ENCODE data around the gene TEX10. TPM values are rescaled to one million over a fixed set of nuclear protein-coding genes. Genes with fewer than 3 reads are reported as not detected.

Gene TEX10
- total RNA-seq, 1 donor from 2014 or later = 17.8 TPM

GRCh38 chr9:100284247-100284646 lies 68.5 kb downstream of the TEX10 start:
- no peak for DNase-seq (ENCODE audit: low spot score)

DNA sequence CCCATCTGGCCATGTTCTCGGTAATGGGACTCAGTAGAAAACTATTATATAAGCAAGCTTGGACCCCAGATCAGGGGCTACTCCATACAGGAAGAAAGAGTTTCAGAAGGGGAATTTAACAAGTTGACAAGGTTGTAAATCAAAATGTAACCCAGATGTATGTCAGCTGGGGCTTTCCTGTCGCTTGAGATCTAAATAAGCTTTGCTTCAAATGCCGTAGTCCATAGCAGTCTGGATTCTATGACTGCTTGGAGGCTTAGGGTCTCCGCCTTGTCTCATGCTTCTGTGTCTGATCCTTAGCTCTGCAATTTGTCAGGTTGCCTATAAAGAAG lies 70.4 kb downstream of the TEX10 start:
- DNase-seq (ENCODE audit: low spot score) = no peak

- DNase-seq (ENCODE audit: low spot score) = no peak
These were observed 70.9 kb downstream of the TEX10 start for GRCh38 chr9:100281676-100282387.

DNA sequence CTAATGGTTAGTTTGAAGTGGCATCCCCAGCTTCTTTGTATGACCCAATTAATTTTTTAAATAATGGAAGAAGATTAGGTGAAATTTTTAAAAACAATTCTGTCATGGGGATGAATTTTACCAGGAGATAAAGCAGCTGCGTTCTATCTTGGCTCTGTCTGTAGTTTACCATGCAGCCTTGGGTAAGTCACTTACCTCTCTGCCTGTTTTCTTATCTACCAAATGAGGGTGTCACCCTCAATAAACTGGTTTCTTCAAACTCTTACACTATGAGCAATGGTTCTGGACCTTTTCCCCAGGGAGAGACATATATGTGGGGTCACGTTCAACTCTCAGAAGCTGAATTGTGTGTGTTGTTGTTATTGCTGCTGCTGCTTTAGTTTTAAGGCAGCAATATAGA lies 71.7 kb downstream of the TEX10 start:
- DNase-seq (ENCODE audit: low spot score) = no peak

DNA sequence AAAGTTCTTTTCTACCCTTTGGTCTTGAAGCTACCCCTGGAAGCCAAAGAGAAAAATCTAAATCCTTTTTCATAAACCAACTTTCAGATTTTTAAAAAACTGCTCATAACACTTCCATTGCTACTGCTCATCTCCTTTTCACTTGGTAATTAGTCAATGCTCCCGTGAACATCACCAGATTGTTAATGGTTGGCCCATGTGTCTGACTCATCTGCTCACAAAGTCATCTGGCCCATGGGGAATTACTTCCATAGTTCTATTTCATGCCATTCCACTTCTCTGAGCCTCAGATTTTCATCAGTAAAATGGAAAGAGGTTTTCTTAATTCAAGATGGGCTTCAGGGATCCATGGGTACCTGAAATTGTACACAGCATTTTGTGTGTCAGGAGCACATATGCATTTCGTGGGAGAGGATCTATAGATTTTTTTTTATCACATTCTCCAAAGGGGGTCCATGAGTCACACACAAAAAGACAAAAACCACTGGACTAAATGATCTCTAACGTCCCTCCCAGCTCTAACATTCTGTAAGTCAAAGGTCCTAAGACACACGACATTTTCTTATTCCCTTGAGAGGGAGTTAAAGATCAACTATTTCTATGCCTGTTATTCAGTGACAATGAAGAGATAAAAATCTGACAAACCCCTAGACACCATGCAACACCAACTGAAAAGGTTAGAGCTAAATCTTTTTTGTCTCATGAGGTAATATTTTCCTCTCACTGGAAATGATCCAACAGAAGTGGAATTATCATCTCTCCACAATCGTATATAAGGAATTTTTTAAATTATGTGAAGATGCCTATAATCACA lies 75.4 kb downstream of the TEX10 start:
- no peak for DNase-seq (ENCODE audit: low spot score)

DNA sequence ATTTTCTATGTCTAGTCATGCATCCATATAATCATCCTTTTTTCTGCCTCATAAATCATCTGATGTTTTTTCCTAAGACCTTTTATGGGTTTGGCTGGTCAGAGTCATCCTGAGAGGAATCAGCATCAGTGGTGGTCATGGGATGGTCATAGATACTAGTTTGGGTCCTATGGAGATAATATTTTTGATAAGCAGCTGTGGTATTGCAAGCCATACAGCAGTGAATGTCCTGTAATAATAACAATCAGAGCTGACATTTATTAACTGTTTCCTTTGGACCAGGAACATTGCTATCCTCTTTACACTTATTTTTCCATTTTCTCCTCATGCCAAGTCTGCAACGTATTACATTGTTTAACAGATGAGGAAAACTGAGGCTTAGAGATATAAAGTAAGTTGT lies 83.1 kb downstream of the TEX10 start:
- no peak for DNase-seq (ENCODE audit: low spot score)

DNA sequence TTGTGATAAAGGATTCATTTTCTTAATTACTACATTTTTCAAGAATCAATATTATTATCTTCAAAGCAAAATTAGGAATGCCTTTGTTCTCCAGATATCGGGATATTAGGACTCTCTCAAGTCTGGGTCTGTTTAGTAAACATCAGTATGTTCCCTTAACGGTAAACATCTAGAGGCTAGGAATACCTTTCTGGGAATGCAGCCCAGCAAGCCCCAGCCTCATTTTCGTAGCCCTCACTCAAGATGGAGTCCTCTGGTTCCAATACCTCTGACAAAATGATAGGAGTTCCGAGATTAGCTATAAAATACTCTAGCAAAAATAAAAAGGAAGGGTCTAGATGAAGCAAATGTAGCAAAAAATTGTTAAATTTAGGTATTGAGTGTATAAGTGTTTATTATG lies 84.5 kb downstream of the TEX10 start:
- DNase-seq (ENCODE audit: low spot score) = no peak

DNA sequence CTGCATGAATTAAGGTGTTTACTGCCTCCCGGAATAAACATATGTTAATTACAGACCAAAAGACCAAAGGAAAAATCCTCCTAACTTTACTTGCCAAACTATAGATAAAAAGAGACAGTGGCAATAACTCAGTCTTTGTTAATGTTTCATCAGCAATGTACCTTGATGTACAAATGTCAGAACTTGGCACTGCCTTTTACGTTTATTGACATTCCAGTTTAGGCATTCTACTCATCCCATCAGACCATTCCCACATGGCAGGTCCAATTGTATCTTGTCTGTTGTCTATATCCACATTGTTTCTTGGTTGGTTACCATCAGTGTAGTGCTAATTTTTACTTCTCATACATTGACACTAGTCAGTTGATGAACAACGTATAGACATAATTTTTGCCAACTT lies 85.5 kb downstream of the TEX10 start:
- no peak for DNase-seq (ENCODE audit: low spot score)

Other genes with a start within 250 kb of the TEX10 start
- 12.3 TPM for gene MSANTD3, start 74.2 kb upstream of the TEX10 start, total RNA-seq
- not detected for gene TMEFF1, start 120.2 kb upstream of the TEX10 start, total RNA-seq
- 0.52 TPM for gene CAVIN4, start 225.1 kb upstream of the TEX10 start, total RNA-seq